GM19395 (cell line): Measurements from ENCODE around the gene PDE5A.
"Not testable (repeated sequence)": the region's sequence is repeated elsewhere in the genome, so short reads cannot be mapped to it uniquely, and the experiment has no call there.

Experiments used
- ATAC-seq: cut with Tn5 transposase; IDR thresholded peaks from one replicate; pipeline ENCODE4 v1.9.1; 2021; ENCODE audit warnings: mild to moderate bottlenecking, moderate library complexity; ENCODE audit not compliant: unreplicated experiment

PDE5A gene

GRCh38 chr4:119478446-119479179 is 150.0 kb downstream of the PDE5A start:
- ATAC-seq: no peak

GRCh38 chr4:119477412-119478053 is 151.1 kb downstream of the PDE5A start:
- no peak for ATAC-seq

GRCh38 chr4:119471259-119471658 is 157.3 kb downstream of the PDE5A start:
- peak; percentile 59 for ATAC-seq

- ATAC-seq: peak; percentile 64
Observed at GRCh38 chr4:119470737-119471063, 157.9 kb downstream of the PDE5A start.

GRCh38 chr4:119470021-119470736 is 158.4 kb downstream of the PDE5A start:
- peak; percentile 79 for ATAC-seq

- not testable (repeated sequence) for ATAC-seq
Observed at GRCh38 chr4:119469039-119469438, 159.6 kb downstream of the PDE5A start.

- ATAC-seq: not testable (repeated sequence)
Observed at GRCh38 chr4:119462733-119463132, 165.9 kb downstream of the PDE5A start.

- not testable (repeated sequence) for ATAC-seq
Observed at GRCh38 chr4:119455734-119456133, 172.9 kb downstream of the PDE5A start.

- peak; percentile 100 for ATAC-seq
Observed at GRCh38 chr4:119454491-119455270, 173.9 kb downstream of the PDE5A start.

- ATAC-seq: peak; percentile 39
Observed at GRCh38 chr4:119454151-119454490, 174.5 kb downstream of the PDE5A start.

- ATAC-seq: not testable (repeated sequence)
Observed at GRCh38 chr4:119453286-119453685, 175.3 kb downstream of the PDE5A start.

- not testable (repeated sequence) for ATAC-seq
Observed at GRCh38 chr4:119449851-119450250, 178.8 kb downstream of the PDE5A start.
